Putamen (tissue), 1 donor: ENCODE data around the gene NCR3LG1.
A peak's percentile ranks its signal among the peaks of the same experiment; 100 is the strongest.

Source experiments
- DNase-seq: peaks from one replicate; pipeline ENCODE4 v3.0.0-alpha.2; 2016; ENCODE audit warnings: low spot score

NCR3LG1 gene

GRCh38 chr11:17394743-17395390 lies 43.3 kb downstream of the NCR3LG1 start:
- DNase-seq, result no peak

DNA sequence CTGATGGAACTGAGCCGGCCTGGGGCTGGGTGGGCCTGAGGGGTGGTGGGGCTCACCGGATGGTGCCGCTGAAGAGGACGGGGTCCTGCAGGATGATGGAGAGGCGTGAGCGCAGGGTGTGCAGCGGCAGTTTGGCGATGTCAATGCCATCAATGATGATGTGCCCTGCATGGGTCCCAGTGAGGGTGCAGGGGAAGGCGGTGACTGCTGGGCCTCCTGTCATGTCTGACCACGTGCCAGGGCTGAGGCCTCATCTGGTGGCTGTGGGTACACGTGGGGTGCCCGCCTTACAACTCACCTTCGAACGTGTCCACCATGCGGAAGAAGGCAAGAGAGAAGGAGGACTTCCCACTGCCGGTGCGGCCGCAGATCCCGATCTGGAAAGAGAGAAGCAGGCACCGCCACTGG lies 44.0 kb downstream of the NCR3LG1 start:
- no peak for DNase-seq

- no peak for DNase-seq
Observed at GRCh38 chr11:17395978-17396377, 44.4 kb downstream of the NCR3LG1 start.

DNA sequence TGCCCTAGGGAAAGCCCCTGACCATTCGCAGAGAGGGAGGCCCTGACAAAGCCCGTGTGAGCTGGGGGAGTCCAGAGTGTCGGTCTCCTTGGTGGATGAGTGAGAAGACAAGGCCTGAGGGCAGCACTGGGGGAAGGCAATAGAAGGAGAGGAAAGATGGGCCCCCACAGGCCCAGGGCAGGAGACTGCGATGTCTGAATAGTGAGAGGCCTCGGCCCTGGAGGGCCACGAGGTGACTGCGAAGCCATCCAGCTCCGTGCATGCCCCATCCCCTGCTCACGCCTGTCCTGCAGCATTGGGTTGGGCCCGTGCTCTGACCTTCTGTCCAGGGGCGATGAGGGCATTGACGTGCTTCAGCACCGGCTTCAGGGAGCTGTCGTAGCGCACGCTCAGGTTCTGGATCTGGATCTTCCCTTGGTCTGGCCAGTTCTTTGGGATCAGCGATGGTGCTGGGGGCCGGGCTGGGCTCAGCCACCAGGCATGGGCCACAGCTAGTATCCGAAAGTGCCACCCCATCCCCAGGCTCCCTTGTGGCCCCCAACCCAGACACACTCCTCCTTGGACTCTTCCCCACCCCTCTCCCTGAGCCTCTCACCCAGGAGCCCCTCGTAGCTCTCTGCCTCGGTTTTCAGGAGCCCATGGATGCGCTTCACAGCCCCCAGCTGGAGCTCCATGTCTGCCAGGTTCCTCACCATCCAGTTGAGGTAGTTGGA lies 45.2 kb downstream of the NCR3LG1 start:
- DNase-seq, result no peak

- DNase-seq, result no peak
Observed at GRCh38 chr11:17397311-17398002, 45.9 kb downstream of the NCR3LG1 start.

GRCh38 chr11:17399236-17399635 lies 47.6 kb downstream of the NCR3LG1 start:
- no peak for DNase-seq

DNA sequence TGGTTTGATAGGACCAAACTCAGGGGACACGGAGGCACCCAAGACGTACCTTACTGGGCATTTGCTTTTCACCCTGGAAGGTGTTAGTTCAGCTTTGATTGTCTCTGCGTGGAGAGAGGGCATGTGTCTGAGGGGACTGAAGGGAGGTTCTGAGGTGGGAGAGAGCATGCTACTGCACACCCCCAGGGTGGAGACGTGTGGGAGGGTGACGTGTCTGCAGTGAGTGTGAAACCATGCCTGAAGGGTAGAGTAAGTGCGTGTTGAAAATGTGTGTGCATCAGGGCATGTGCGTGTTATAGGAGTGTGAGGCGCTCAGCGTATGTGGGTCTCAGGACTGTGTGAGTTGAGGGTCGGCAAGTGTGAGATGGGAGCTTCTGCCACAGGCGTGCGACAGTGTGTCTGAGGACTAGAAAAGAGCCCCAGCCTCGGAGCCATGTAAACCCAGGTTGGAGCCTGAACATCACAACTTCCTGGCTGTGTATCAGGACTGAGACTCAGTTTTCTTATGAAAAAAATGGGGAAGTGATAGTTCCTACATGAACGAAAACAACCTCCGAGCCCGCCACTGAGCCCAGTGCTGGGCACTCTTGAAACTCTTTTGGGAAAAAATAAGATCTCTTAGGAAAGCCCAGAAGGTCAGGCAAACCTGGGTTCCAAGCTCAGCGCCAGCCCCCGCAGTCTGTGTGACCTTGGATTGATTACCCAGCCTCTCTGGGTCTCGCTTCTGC lies 48.6 kb downstream of the NCR3LG1 start:
- DNase-seq, result no peak

DNA sequence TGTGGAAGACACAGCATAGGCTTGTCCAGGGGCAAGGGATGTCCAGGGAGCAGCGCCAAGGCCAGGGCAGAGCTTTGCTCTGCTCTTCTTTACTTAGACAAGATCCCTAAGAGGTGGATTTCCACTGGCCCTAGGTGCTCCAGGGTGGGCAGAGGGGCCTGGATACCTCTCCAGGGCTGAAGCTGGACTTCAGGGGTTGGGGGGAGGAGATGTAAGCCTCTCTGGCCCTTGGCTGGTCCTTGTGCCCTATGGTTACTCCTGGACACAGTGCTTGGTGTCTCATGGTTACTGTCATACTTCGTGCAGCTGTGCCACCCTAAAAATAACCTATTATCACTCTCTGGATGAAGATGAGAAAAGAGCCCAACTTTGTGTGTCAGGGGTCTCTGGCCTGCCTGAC lies 49.7 kb downstream of the NCR3LG1 start:
- no peak for DNase-seq

DNA sequence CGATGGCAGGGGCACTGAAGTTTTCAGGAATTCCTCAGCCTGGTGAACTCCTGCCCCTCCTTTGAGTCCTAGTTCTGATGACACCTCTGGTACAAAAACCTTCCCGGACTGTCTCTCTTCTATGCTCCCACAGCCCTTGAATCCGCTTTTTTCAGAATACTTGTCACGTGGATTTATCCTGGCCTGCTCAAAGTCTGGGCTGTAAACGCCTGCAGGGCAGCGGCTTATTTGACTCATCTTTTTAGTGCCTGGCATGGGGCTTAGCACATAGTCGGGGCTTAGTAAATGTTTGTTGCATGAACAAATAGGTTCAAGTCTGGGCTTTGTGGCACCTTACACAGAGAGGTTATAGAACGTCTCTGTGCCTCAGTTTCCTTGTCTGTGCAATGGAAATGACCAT lies 50.2 kb downstream of the NCR3LG1 start:
- DNase-seq, result no peak

DNA sequence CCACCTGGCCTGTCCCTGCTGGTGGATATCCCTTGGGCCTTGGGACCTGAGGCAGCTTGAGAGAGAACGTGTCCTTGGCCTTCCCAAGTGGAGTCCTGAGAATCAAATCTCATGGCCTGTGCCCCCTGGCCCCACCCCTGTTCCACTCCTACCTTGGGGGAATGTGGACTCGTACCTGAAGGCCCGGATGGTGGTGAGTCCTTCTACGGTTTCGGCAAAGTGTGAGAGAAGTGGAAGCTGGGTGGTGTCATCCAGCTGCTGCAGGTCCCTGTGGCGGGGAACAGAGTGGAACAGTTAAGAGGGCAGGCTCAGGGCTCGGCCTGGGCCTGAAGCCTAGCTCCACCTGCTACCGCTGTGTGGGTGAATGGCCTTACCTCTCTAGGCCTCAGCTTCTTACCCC lies 50.9 kb downstream of the NCR3LG1 start:
- no peak for DNase-seq

GRCh38 chr11:17403980-17404759 lies 52.6 kb downstream of the NCR3LG1 start:
- DNase-seq, result no peak

GRCh38 chr11:17405232-17406005 lies 53.8 kb downstream of the NCR3LG1 start:
- peak; percentile 35 for DNase-seq

DNA sequence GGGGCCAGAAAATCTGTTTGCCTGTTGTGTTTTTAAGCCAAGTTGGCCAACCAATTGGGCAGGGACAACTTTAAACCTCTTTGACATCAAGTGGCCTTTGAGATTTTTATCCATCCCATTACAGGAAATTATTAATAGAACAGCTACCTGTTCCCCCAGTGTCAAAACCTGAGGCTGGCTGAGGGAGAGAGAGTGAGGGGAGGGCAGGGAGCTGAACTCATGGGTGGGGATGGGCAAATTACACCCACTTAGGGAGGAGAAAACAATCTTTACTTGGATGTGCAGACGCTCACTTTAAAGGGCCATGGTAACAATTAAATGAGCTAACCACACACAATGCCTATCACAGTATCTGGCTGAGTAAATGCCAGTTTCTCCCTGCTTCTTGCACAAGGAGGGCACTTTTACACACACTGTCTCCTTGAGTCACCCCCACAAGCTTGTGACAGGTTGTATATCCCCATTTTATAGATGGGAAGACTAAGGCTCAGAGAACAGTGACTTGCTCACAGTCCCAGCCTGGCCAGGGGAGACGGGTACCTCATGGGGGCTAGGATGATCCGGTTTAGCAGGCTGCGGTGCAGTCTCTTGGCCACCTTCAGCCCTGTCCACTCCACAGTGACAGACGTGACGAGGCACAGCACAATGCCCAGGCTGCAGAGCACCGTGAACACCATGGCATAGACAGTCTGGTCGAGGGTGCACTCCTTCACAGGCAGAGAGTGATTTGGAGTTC lies 54.6 kb downstream of the NCR3LG1 start:
- DNase-seq, result no peak

DNA sequence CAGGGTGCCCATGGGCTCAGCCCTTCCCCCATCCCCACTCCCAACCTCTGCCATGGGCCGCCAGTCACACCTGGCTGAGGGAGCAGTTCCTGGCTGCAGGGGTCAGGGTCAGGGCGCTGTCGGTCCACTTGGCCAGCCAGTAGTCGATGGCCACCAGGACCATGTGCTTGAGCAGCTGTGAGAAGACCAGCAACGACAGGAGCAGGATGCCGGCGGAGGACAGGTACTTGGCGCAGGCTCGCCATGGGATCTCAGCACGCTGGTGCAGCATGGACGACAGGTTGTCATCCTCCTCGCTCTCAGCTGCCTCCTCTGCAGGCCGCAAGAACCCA lies 55.2 kb downstream of the NCR3LG1 start:
- DNase-seq, result no peak

DNA sequence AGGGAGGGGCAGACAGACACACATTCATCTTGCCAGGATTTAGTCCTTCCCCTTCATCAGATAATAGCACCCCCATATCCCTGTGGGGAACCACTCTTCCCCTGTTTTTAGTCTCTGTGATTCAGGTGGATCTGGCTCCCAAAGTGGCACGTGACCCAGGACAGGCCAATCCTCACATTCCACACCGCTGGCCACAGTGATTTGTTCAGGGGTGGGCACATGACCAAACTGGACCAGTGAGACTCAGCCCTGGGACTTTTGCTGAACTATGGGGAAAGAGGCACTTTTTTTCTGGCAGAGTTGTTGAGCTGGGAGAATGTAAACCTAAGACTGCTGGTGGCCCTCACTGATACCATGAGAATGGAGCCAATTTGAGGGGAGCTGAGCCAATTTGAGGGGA lies 56.0 kb downstream of the NCR3LG1 start:
- no peak for DNase-seq

DNA sequence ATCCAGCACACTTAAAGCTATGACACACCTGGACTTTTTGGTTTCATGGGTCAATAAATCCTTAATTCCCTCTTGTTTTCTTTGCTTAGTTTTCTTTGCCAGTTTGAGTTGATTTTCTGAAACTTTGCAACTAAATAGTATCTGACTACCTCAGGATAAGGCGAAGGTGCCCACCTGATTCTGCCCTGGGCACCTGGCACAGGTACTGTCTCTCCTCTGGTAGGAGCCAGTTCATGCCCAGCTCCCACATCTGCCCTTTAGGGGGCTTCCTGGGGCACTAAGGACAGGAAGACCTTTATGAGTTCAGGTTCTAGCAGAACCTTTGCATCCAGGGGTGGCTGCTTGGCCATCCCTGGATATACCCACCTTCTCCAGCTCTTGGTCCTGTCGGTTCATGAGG lies 56.4 kb downstream of the NCR3LG1 start:
- no peak for DNase-seq

- DNase-seq, result no peak
Observed at GRCh38 chr11:17408641-17409040, 57.0 kb downstream of the NCR3LG1 start.

- no peak for DNase-seq
Observed at GRCh38 chr11:17410606-17411379, 59.2 kb downstream of the NCR3LG1 start.

- DNase-seq, result no peak
Observed at GRCh38 chr11:17411418-17411817, 59.8 kb downstream of the NCR3LG1 start.
